HT1080 (cell line): Measurements from ENCODE around the gene PDHA2. TPM values are rescaled to one million over a fixed set of nuclear protein-coding genes. Genes with fewer than 3 reads are reported as not detected.
"Not testable (repeated sequence)": the region's sequence is repeated elsewhere in the genome, so short reads cannot be mapped to it uniquely, and the experiment has no call there.

ENCODE experiments used
- DNase-seq: peaks from one replicate; pipeline ENCODE4 v3.0.0-alpha.2; 2015; ENCODE audit warnings: low read depth
- polyA plus RNA-seq, 2 experiments: library from polyadenylated mRNA; depleted of rRNA; stranded (reverse); fragments of >200 nt; gene quantifications; 2 replicates each; pipeline ENCODE4 v1.2.3, GENCODE V29; 2015
- total RNA-seq: library from RNA; depleted of rRNA; stranded (reverse); fragments of >200 nt; shearing (Covaris generic); gene quantifications from 2 replicates; pipeline ENCODE4 v1.2.3, GENCODE V29; 2014; rRNA removed

The PDHA2 gene
- not detected in 2 replicates for total RNA-seq
- not detected in 2 replicates for polyA plus RNA-seq (2015; cell fraction: cytosol; rRNA removed)
- polyA plus RNA-seq (2015; cell fraction: nucleus; rRNA removed) = not detected in 2 replicates

- DNase-seq = no peak
These were observed at the start of gene PDHA2 for GRCh38 chr4:95839891-95840290. Gene PDHA2, plus strand, starts transcription at chr4:95840093. Its CDS starts 58 bp downstream, at chr4:95840151.

DNA sequence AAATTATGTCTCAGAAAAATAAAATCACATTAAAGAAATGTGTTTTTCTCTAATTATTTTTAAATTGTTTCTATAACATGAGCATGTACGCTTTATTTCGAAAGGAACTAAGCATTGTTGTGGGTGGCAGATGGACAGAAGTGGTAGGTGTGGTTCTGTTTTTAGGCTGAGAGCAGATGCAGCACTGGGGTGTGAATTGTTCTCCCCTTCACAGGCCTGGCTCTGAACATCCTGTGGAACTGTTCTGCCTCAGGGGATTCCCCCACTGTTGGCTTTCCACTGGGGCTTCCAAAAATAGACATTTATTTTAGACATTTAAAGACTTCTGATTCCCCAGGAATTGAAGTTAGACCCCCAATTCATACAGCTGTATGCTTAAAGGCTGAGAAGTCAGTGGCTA lies 41.9 kb upstream of the PDHA2 start:
- no peak for DNase-seq

DNA sequence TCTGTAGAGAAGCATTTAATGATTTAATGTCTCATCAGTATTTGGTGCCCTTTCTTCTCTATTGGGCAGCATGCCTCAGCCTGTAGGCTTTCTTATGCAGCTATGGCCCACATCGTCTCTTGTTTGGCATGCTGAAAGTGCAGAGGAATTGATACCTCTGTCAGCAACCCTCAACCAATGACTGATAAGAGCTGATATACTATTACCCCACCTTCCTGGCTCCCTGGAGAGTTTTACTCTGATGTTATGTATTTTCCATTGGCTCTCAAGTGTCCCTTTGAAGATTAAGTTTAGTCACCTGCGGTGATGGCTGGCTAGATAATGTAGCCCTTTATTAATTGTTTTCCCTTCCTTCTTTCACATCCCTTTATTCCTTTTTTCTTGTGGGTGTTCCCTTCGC lies 41.2 kb upstream of the PDHA2 start:
- no peak for DNase-seq

GRCh38 chr4:95821867-95822266 lies 18.0 kb upstream of the PDHA2 start:
- no peak for DNase-seq

- no peak for DNase-seq
These were observed 14.3 kb upstream of the PDHA2 start for GRCh38 chr4:95825546-95825945.

GRCh38 chr4:95830651-95831050 lies 9.2 kb upstream of the PDHA2 start:
- DNase-seq = no peak

DNA sequence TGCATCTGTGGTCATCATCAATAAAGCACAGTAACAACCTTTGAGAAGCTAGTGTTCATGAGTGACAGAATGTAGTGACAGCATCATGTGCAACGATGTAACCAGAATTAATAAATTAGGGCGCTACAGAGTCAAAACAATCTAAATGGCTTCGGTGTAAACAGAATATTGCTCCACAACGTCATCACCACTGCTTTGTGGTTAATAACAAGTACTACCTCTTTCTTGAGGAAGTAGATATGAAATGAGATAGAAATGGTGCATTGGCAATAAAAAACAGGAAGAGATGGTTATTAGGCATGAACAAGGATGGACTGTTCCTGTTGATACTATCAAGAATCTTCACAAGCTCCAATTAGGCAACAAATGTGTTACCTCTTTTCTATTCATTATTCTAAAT lies 8.7 kb upstream of the PDHA2 start:
- DNase-seq = no peak

DNA sequence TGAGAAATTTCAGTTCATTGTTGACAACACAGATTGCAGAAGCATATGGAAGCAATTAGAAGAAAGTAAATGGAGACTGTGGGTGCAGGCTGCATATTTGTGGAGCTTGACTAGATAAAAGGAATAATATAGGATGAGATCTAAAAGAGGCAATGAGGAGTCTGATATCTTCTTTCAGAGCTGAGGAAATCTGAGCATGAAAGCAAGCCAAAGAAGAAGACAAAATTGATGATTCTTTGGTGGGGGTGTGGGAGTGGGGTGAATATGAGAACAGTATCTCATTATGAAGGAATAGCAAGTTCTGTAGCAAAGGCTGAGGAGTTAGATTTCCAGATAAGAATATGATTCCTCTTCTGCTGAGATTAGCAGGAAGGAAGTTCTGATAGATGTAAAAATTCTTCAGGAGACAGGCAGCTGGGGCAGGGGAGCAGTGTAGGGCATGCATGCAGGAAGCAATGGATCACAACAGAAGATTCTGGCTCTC lies 6.1 kb upstream of the PDHA2 start:
- no peak for DNase-seq

- DNase-seq = peak; percentile 25
These were observed 4.2 kb upstream of the PDHA2 start for GRCh38 chr4:95835672-95836071.

GRCh38 chr4:95838192-95838591 lies 1.7 kb upstream of the PDHA2 start:
- no peak for DNase-seq

DNA sequence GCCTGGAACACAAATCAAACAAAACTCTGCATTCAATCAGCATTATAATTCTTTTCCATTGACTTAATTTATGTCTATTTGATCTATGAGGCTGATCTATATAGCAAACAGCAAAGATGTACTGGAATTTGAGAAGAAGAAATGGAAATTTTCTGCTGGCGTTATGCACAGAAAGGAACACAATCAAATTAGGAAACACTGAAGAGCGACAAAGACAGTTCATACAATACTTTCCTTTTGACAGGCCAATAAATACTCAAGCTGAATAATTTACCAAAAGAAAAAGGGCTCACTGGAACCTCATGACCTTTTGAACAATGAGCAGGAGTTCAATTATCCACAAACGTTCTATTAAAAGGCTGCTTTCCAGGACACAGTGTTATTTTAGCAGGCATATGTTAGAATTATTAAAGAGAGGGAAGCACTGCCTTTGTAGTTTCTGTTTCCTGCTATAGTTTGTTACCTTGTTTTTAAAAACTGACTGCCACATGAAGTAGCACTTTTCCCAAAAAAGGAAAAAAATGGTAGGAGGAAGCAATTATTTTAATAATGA lies 8.1 kb downstream of the PDHA2 start:
- DNase-seq = no peak

GRCh38 chr4:95850161-95850560 lies 10.3 kb downstream of the PDHA2 start:
- no peak for DNase-seq

DNA sequence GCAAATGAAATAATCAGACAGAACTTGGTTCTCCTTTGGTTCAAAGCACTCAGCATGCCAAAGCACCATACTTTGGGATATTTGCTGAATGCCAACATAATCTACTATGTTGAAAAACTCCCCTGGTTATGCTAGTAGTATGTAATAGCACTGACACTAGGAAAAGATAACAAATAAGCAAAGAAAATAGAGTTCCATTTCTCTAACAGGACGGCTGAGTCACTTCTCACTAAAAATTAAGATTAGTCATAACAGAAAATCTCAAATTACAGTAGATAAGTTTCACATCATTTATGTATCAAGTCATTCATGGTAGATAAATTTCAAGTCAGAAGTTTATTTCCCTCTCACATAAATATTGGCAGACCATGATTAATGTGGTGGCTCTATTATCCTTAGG lies 17.9 kb downstream of the PDHA2 start:
- peak; percentile 28 for DNase-seq

DNA sequence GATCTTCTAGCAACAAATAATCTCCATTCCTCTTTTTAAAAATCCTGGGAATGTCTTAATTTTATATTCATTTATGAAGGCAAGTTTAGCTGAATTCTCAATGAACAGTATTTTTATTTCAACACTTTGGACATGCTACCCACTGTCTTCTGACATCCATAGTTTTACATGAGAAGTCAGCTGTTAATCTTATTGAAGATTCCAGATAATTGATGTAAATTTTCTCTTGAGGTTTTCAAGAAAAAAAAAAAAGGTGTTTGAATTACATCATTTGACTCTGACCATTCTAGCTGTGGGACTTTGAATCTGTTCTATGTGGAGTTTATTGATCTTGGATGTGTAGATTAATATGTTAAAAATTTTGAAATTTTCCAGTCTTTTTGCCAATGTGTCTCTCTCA lies 28.0 kb downstream of the PDHA2 start:
- peak; percentile 5 for DNase-seq

GRCh38 chr4:95869414-95869813 lies 29.5 kb downstream of the PDHA2 start:
- DNase-seq = not testable (repeated sequence)

DNA sequence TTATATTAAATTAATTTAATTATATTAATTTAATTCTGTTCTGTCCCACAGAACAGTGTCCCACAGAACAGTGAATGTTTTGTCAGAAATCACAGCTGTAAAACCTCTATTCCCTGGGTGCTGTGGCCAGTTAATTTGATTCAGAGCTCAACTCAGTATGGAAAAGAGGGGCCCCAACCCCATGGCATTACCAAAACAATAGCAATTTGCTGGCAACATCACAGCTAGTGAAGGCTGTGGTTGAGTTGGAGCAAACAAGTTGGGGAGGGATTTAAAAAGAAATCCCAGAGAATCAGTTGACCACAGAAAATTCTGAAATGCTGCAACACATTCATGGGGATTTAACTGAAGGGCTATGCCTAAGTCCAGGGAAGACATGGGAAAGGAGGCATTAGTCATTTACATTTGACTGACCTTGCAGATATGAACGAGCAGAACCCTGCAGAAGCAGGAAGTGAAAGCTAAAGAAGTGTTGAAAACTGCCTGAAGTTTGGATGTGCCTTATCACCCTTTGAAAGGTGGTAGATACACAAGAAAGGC lies 30.1 kb downstream of the PDHA2 start:
- peak; percentile 25 for DNase-seq

GRCh38 chr4:95877636-95878035 lies 37.7 kb downstream of the PDHA2 start:
- DNase-seq = no peak

GRCh38 chr4:95887551-95887950 lies 47.7 kb downstream of the PDHA2 start:
- DNase-seq = no peak

DNA sequence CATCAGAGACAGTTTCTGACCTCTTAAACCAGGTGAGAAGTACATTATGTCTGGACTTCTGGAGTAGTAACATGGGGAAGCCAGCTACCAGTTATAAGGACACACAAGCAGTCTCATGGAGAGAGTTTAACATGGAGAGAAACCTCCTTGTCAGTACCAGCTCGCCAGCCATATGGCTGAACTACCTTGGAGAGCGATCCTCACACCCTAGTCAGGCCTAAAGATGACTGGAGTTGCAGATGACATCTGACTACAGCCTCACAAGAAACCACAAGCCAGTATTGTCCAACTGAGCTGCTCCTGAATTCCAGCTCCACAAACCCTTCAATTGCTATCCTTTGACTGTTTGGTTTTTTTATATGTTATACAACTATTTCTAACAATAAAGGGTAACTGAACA lies 49.8 kb downstream of the PDHA2 start:
- peak; percentile 53 for DNase-seq
